Right cardiac atrium (tissue), 5 donors: ENCODE data around the gene ZFP36L1. TPM values are rescaled to one million over a fixed set of nuclear protein-coding genes. Genes with fewer than 3 reads are reported as not detected.
"Not testable (repeated sequence)": the region's sequence is repeated elsewhere in the genome, so short reads cannot be mapped to it uniquely, and the experiment has no call there.

Experiments
- ATAC-seq, 2 donors: fragments of 200-7000 bp; cut with Tn5 transposase; one replicate each; pipeline versions ENCODE4 v1.8.0 to v1.9.1; 2020; ENCODE audit warnings: moderate library complexity in 2 of 2, mild to moderate bottlenecking in 1 of 2
- DNase-seq, 3 donors: peaks; one replicate each; pipeline ENCODE4 v3.0.0-alpha.2; 2020
- H3K27ac ChIP-seq: one replicate; pipeline ENCODE4 v1.5.1; 2013; ENCODE audit warnings: mild to moderate bottlenecking, low read length, control low read depth, moderate library complexity
- H3K27me3 ChIP-seq: one replicate; pipeline ENCODE4 v1.6.1; 2013; ENCODE audit not compliant: control insufficient read depth, insufficient read depth
- H3K4me1 ChIP-seq: one replicate; pipeline ENCODE4 v1.6.1; 2013; ENCODE audit warnings: low read length; ENCODE audit not compliant: control insufficient read depth, insufficient read depth
- H3K4me3 ChIP-seq: one replicate; pipeline ENCODE4 v1.5.1; 2013; ENCODE audit warnings: low read length, control low read depth
- H3K9me3 ChIP-seq: one replicate; pipeline ENCODE4 v1.6.1; 2013; ENCODE audit warnings: low read length; ENCODE audit not compliant: control insufficient read depth
- WGBS: extraction: QIAGEN DNeasy Blood & Tissue Kit; methylation state at CpG from one replicate; pipeline ENCODE4 v1.1.7; 2013; 5-methylcytosine and 5-hydroxymethylcytosine counted together
- intact Hi-C, 4 donors: fragments of 100-400 bp; cut with DNase I; formaldehyde crosslinking; loops; one replicate each; pipeline versions ENCODE4 v1.11.0 to v1.14.0; 2022 to 2023
- polyA plus RNA-seq: library from polyadenylated mRNA; stranded (reverse); fragments of 200-250 nt; gene quantifications from one replicate; pipeline ENCODE4 v1.2.3, GENCODE V29; 2013
- total RNA-seq, 4 donors: library from RNA; stranded (reverse); fragmentation: NEBNext Ultra II Directional; extraction: Animal tissue kit (Norgen Biotek cat#: 25700); gene quantifications; one replicate each; pipeline ENCODE4 v1.2.1, GENCODE V29; 2021
- donor health status: healthy with polysubstance abuse.
- donor health status: DM: no; HTN: yes; CAD: no.
- donor health status: DM: no; HTN: no; CAD: no.
- donor health status: DM: no; HTN: yes; CAD: no; lungs with severe emphysema.
- donor health status: DM: yes; HTN: yes; CAD: no.

ZFP36L1 gene
- total and polyA plus RNA-seq, 5 donors: 45.2 to 132 (median 111) TPM

DNA sequence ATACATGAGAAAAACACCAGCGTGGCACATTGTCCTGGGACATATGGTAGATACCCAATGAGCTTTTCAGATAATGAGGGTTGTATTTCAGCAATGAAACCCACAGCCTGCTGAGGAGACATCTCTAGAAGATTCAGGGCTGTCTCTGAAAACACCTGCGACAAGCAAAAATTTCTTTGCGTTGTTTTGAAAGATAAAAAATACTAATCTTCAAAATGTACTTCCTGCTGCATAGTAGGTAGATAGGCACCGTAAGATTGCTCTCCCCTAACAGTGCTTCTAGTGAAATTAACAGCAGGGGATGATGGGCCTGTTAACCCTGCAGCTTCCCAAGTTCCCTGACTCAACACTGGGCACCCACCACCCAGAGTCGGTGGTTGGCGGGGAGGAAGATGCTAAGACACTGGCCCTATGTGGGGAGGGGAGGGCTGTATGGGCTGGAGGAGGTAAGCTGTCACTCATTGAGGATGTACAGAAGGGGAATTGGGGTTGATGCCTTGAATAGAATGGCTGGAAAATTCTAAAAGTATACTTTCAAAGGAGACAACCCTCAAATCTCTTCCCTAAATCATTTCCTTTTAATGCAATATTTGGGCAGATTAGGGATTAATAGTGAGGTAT lies 20.0 kb downstream of the ZFP36L1 start:
- H3K4me3 ChIP-seq: no peak overlapping the region
- no peak overlapping the region for H3K27ac ChIP-seq
- WGBS: 81% methylated on average over 6 of the region's 6 CpGs
- DNase-seq (no peak), ATAC-seq (no peak)
- intact Hi-C loops: loop anchor here in 1 of 4 donors (10.0 kb wide), 1 partner anchor 378 kb away; no protein-coding TSS in a partner anchor
- peaks cover 2% of the 10 kb centered on the region for H3K4me1 ChIP-seq
- no peaks in the 10 kb centered on the region for H3K27me3 ChIP-seq
- no peaks in the 10 kb centered on the region for H3K9me3 ChIP-seq

DNA sequence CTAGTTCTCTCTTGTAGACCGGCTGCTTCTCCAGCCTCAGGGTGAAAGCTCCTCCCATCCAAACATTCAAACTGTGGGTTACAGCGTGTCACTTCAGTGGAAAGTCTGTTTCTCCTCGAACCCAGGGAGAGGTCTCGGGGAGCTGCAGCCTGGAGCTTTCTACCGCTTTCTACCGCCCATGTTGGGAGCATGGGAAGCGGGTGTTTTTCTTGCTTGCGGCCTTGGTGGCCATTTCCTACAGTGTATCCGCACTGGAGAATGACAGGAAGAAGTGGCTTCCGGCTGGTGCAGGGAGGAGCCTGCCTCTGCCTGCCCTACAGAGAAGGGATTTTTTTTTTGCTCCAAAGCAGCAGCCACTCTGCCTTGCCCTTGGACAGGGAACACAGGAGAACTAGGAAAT lies 21.2 kb downstream of the ZFP36L1 start:
- intact Hi-C loops: loop anchor here in 1 of 4 donors (10.0 kb wide), 1 partner anchor 377 kb away; no protein-coding TSS in a partner anchor
- no peak overlapping the region for H3K4me3 ChIP-seq
- H3K27ac ChIP-seq: peak overlapping the region; percentile 89
- peak; percentile 78 to 93 for ATAC-seq
- DNase-seq: peak; percentile 64 to 82 (median 73)
- H3K9me3 ChIP-seq: no peaks in the 10 kb centered on the region
- H3K4me1 ChIP-seq: peaks cover 2% of the 10 kb centered on the region
- no peaks in the 10 kb centered on the region for H3K27me3 ChIP-seq
- WGBS: 52% methylated on average over 10 of the region's 10 CpGs

DNA sequence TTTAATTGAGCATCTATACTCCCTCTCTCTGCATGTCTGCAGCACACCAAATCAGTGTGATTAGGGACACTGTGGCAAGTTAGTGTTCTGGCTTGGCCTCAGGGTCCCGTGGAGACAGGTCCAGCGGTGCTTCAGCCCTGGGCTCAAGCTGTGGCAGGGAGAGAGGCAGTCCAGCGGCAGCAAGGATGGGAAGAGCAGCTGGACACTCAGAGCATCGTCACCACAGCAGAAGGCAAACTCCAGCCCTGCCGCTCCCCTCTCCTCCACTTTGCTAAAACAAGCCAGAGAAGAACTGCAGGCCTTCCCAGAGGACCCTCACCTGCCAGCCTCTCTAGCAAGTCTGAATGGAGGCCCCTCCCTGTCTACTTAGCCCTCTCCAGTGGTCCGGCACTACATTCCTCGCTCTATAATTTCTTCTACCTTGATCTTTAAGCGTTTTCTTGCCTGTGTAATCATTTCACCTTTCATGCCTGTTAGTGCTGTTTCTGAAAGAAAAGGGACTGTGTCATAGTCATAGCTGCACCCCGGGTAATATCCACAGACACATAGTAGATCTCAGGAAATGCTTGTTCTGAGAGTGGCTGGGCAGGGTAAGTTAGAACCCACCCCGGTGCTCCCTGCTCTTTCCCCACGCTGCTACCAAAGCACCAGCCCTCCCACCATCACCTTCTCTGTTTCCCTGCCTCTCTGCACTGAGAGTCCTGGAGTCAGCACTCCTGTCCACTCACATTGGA lies 22.1 kb downstream of the ZFP36L1 start:
- no peak overlapping the region for H3K27ac ChIP-seq
- ATAC-seq: no peak
- WGBS: 86% methylated on average over 11 of the region's 11 CpGs

DNA sequence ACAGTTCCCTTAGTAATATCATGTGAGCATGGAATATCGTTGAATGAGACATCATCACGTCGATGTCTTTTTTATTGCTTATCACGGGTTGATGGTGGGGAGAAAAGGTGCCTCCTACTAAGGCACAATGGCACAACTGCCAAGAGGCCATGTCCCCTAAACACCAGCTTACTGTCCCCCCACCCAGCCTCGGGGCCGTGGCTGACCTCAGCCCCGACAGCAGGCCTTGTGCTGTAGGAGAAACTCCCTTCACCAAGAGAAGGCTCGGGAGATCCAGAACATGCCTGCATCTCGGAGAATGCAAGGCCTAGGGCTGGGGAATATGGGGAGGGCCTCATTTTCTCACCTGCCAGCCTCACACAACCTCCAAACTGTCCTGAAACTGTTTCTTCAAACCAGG lies 22.8 kb downstream of the ZFP36L1 start:
- no peak for ATAC-seq
- peaks cover 2% of the 10 kb centered on the region for H3K4me1 ChIP-seq
- WGBS: 93% methylated on average over 9 of the region's 9 CpGs
- intact Hi-C loops: loop anchor here in 1 of 4 donors (10.0 kb wide), 1 partner anchor 375 kb away; no protein-coding TSS in a partner anchor
- H3K4me3 ChIP-seq: no peak overlapping the region
- H3K9me3 ChIP-seq: no peaks in the 10 kb centered on the region
- no peaks in the 10 kb centered on the region for H3K27me3 ChIP-seq
- DNase-seq: no peak
- no peak overlapping the region for H3K27ac ChIP-seq

More for the DNA sequence above, 22.1 kb downstream of the ZFP36L1 start:
- no peak for DNase-seq
- H3K4me1 ChIP-seq: peaks cover 2% of the 10 kb centered on the region
- no peaks in the 10 kb centered on the region for H3K27me3 ChIP-seq
- H3K9me3 ChIP-seq: no peaks in the 10 kb centered on the region
- intact Hi-C loops: loop anchor here in 1 of 4 donors (10.0 kb wide), 1 partner anchor 376 kb away; no protein-coding TSS in a partner anchor
- H3K4me3 ChIP-seq: no peak overlapping the region

DNA sequence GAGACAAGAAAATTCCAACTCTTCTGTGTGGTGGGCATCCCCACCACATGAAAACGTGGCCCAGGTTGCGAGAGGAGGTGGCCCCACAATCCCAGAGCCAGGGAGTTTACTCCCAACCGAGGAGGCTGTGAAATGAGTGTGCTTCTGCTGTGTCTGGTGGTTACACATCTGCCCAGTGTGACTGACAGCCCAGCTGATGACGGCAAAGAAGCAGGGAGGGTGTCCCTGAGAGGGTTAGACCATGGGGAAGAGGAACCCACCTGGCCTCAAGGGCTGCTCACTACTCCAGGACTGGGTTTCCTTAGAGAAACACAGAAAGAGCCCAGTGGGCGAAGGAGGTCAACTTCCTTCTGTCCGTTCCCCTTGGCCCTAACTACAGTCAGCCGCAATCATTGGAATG lies 24.6 kb downstream of the ZFP36L1 start:
- H3K4me1 ChIP-seq: peaks cover 5% of the 10 kb centered on the region
- intact Hi-C loops: no loop called here
- H3K9me3 ChIP-seq: no peaks in the 10 kb centered on the region
- H3K27me3 ChIP-seq: no peaks in the 10 kb centered on the region
- no peak overlapping the region for H3K4me3 ChIP-seq
- WGBS: 91% methylated on average over 7 of the region's 7 CpGs
- no peak overlapping the region for H3K27ac ChIP-seq
- DNase-seq (no peak), ATAC-seq (no peak)

DNA sequence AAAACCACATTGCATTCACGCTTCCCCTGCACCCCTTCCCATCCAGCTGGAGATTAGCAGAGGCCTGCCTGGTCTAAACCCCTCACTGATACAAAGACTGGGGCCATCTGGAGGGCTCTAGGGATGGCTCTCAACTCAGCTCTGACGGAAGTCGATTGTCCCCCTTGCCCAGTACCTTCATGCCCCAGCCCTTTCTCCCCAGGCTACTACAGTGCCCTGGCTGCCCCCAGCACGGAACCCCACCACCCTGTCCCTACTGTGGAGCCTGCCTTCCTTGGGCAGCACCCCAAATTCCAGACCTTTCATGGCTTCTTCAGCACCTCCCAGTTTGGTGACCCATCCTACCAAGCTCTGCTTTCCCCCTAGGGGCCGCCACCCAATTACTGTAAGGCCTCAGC lies 25.6 kb downstream of the ZFP36L1 start:
- H3K4me1 ChIP-seq: peaks cover 15% of the 10 kb centered on the region
- DNase-seq (no peak), ATAC-seq (no peak)
- H3K9me3 ChIP-seq: no peaks in the 10 kb centered on the region
- H3K4me3 ChIP-seq: no peak overlapping the region
- no peak overlapping the region for H3K27ac ChIP-seq
- 97% methylated on average over 5 of the region's 5 CpGs for WGBS
- intact Hi-C loops: no loop called here
- no peaks in the 10 kb centered on the region for H3K27me3 ChIP-seq

DNA sequence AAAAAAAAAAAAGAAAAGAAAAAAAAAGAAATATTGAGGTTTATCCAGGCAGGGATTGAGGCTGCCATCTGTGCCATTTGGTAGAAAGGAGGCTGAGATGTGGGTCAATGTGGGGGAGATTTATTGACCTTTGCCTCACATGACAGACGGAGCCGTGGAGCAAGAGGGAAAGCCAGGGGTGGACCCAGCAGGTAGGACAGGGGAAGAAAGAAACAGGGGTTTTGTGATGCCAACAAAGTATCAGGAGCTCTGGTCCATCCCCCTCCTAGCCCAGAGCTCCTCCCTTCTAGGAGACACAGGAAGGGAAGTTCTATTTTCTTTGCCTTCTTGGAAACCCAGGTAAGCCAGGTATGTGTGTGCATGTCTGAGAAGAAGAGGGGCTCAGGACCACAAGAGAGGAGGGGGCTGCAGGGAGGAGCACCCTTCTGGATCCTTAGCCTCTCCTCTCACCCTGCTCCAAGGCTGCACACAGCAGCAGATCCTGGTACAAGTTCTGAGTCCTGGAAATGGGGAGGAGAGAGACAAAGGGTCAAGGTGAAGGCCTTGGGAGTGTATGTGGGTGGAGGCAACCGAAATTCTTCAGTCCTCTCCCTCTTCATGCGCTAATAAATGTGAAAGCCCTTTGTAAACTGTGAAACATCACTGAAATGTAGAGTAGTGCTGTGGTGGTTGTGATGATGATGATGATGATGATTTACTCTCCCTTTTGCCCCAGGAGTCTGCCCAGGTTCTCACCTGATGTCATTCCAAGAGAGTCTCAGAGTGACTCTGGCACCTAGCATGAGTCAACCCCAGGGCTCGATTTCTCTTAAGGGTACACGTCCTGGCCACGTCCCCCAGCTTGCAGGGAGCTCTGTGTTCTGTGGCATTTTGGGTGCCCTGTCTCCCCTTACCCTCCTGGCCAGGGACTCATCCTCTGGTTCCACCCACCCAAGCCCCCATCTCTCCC lies 26.3 kb downstream of the ZFP36L1 start:
- H3K4me1 ChIP-seq: peaks cover 16% of the 10 kb centered on the region
- intact Hi-C loops: no loop called here
- no peaks in the 10 kb centered on the region for H3K9me3 ChIP-seq
- H3K4me3 ChIP-seq: no peak overlapping the region
- DNase-seq (no peak), ATAC-seq (no peak)
- no peaks in the 10 kb centered on the region for H3K27me3 ChIP-seq
- H3K27ac ChIP-seq: no peak overlapping the region
- 79% methylated on average over 7 of the region's 7 CpGs for WGBS

DNA sequence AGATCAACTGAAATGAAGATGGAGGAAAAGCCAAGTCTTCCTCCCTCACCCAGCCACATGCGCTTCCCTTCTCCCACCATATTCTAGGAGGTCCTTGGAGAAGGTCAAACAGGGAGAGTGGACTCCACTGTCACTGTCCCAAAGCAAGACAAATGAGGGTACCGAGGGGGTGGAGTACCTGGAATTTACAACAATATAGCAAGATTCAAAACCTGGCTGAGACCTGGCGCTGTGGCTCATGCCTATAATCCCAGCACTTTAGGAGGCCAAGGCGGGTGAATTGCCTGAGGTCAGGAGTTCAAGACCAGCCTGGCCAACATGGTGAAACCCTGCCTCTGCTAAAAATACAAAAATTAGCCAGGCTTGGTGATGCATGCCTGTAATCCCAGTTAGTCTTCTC lies 29.0 kb downstream of the ZFP36L1 start:
- Histone ChIP-seq H3K27ac (peak overlapping the region; percentile 72), H3K4me1 (peaks cover 13% of the 10 kb centered on the region)
- H3K9me3 ChIP-seq, DNase-seq, H3K27me3 ChIP-seq, H3K4me3 ChIP-seq, intact Hi-C loops, ATAC-seq: not testable (repeated sequence)
- 88% methylated on average over 4 of the region's 4 CpGs for WGBS

DNA sequence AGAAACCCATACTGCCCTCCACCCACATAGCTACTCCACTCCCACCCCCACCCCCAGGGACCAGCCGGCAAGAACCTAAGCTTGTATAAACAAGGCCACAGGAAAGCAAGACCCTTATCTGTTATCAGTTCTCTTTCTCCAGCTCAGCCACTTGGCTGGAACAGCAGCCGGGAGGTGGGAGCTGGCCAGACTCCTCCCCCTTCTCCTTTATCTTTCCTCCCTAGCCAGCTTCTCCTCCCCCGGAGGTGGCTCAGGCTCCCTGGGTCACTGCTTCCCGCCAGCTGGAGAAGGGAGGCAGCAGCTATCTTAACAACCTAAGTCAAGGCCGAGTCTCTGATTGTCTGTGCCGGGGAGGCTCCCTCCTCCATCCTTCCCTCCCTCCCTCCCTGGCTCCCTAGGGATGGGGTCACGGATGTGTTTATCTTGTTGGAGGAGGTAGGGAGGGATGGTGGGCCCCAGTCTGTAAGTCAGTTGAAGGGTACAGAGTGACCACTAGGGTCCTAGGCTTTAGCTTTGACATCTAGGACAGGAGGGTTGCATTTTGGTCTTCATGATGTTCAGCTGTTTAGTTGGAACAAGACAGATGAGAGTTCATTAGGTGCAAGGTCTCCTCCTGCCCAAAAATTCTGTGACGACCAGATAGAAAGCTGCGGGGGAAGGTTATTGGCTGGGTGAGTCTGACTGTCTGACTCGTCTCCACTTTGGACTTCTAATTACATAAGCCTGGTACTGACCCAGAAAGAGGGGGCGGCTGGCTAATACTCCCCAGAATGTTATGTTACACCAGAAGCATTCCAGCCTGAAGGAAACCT lies 29.7 kb downstream of the ZFP36L1 start:
- 18% methylated on average over 11 of the region's 11 CpGs for WGBS
- peak overlapping the region; percentile 85 for H3K27ac ChIP-seq

DNA sequence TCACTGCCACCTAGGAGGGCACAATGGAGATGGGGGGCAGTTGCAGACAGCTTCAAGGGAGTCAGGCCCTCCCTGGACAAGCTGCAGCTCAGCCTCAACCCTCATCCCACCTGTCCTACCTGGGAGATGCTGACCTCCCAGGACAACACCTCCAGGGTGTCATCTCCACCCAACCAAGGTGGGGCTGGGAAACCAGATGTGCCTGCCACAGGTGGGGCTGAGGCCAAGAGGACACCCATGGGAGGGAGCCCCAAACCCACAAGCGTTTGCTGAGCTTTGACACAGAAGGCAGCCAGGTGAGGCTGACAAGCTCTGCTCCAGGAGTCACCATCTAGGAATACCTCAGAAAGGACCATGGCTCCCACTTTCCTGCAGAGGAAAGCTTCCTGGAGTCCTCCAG lies 31.5 kb downstream of the ZFP36L1 start:
- Histone ChIP-seq H3K9me3 (no peaks in the 10 kb centered on the region), H3K4me3 (no peak overlapping the region), H3K4me1 (peaks cover 28% of the 10 kb centered on the region), H3K27me3 (no peaks in the 10 kb centered on the region), H3K27ac (no peak overlapping the region)
- intact Hi-C loops: no loop called here
- WGBS: 100% methylated on average over 1 of the region's 1 CpG
- DNase-seq (no peak), ATAC-seq (no peak)

More for the DNA sequence above, 29.7 kb downstream of the ZFP36L1 start:
- intact Hi-C loops: no loop called here
- DNase-seq: peak; percentile 87 to 95 (median 95)
- Histone ChIP-seq H3K27me3 (no peaks in the 10 kb centered on the region), H3K4me1 (peaks cover 18% of the 10 kb centered on the region), H3K9me3 (no peaks in the 10 kb centered on the region), H3K4me3 (no peak overlapping the region)
- peak; percentile 95 for ATAC-seq
